ENCODE measurements around the gene CRYL1. TPM values are rescaled to one million over a fixed set of nuclear protein-coding genes. Genes with fewer than 3 reads are reported as not detected.

The CRYL1 gene
- total RNA-seq, 1 experiment from 2014 or later, result 2.9 TPM

- no peak for TF ChIP-seq CBFB (CRISPR knock-in tag; IDR thresholded peaks at IDR 0.05; ENCODE audit: low read depth)
- TF ChIP-seq ATF3 (CRISPR knock-in tag; conservative IDR thresholded peaks at IDR 0.05), result no peak
- no peak for TF ChIP-seq NR3C1 (CRISPR knock-in tag; conservative IDR thresholded peaks at IDR 0.05; ENCODE audit: low read depth)
- no peak for TF ChIP-seq SMAD4 (CRISPR knock-in tag; IDR thresholded peaks at IDR 0.05)
- TF ChIP-seq FOXP1 (CRISPR knock-in tag; IDR thresholded peaks at IDR 0.05; ENCODE audit: borderline replicate concordance), result no peak
- TF ChIP-seq FOXK1 (CRISPR knock-in tag; IDR thresholded peaks at IDR 0.05), result no peak
- TF ChIP-seq PREB (CRISPR knock-in tag; IDR thresholded peaks at IDR 0.05; ENCODE audit: borderline replicate concordance), result no peak
- TF ChIP-seq GTF2I (CRISPR knock-in tag; conservative IDR thresholded peaks at IDR 0.05), result no peak
- TF ChIP-seq KAT7 (CRISPR knock-in tag; IDR thresholded peaks at IDR 0.05; ENCODE audit: borderline replicate concordance), result no peak
- no peak for TF ChIP-seq ZNF671 (CRISPR knock-in tag; IDR thresholded peaks at IDR 0.05)
- TF ChIP-seq NR1H2 (CRISPR knock-in tag; IDR thresholded peaks at IDR 0.05), result no peak
- no peak for TF ChIP-seq AFF4 (CRISPR knock-in tag; IDR thresholded peaks at IDR 0.05; ENCODE audit: borderline replicate concordance)
- no peak for TF ChIP-seq ATF6 (CRISPR knock-in tag; IDR thresholded peaks at IDR 0.05)
Observed at GRCh38 chr13:20353973-20354372, 171.7 kb downstream of the CRYL1 start (continued).

Small RNAs within 50 kb of the gene (microRNA-seq; reads per million reads assigned to microRNA genes)
- gene MIR4499 (ENCODE audit: borderline number of aligned reads), result not detected

Other genes starting within 250 kb of the CRYL1 start
- 6.1 to 7.1 TPM (median 6.5 TPM) in 3 replicates for gene IFT88, start 41.3 kb upstream of the CRYL1 start, total RNA-seq (2021)
- 0.59 to 0.64 TPM (median 0.60 TPM) in 3 replicates for gene IL17D, start 177.8 kb upstream of the CRYL1 start, total RNA-seq (2021)
- 2.6 to 4.6 TPM (median 2.9 TPM) in 3 replicates for gene EEF1AKMT1, start 248.1 kb upstream of the CRYL1 start, total RNA-seq (2021)

All from WTC11 (cell line).